Activated CD4-positive, CD25-positive, alpha-beta regulatory T cell treated with anti-CD3 and anti-CD28 coated beads, Interleukin-2, amount 50 U/mL, for 16 hours (primary cell): ENCODE data around the gene TULP3.
A peak's percentile ranks its signal among the peaks of the same experiment; 100 is the strongest.

Experiments used
- DNase-seq: peaks from one replicate; pipeline ENCODE4 v3.0.0-alpha.2; 2020; ENCODE audit warnings: low read depth, low spot score

The TULP3 gene

GRCh38 chr12:2877047-2877952 lies 13.4 kb upstream of the TULP3 start, which contains the start of the genes FOXM1 and RHNO1:
Gene FOXM1 (minus strand): TSS chr12:2877174. CDS start chr12:2874478, 2,696 bp downstream.
Gene RHNO1 (plus strand): TSS chr12:2877223. CDS start chr12:2885367, 8,144 bp downstream.
- DNase-seq: peak; percentile 83

GRCh38 chr12:2877953-2878732 lies 12.5 kb upstream of the TULP3 start:
- DNase-seq: no peak

GRCh38 chr12:2879853-2880252 lies 10.8 kb upstream of the TULP3 start:
- no peak for DNase-seq

GRCh38 chr12:2884810-2885209 lies 5.9 kb upstream of the TULP3 start:
- no peak for DNase-seq

GRCh38 chr12:2886768-2887450 lies 3.8 kb upstream of the TULP3 start:
- no peak for DNase-seq

GRCh38 chr12:2890001-2890387 lies 697 bp upstream of the TULP3 start:
- no peak for DNase-seq

GRCh38 chr12:2891240-2892053 lies 756 bp downstream of the TULP3 start:
- no peak for DNase-seq

GRCh38 chr12:2892246-2892645 lies 1.6 kb downstream of the TULP3 start:
- DNase-seq: no peak

GRCh38 chr12:2893007-2893406 lies 2.3 kb downstream of the TULP3 start:
- DNase-seq: no peak

- DNase-seq: no peak
These were observed 4.4 kb downstream of the TULP3 start for GRCh38 chr12:2895051-2895451.

GRCh38 chr12:2895511-2895910 lies 4.8 kb downstream of the TULP3 start:
- no peak for DNase-seq

GRCh38 chr12:2897418-2897817 lies 6.7 kb downstream of the TULP3 start:
- no peak for DNase-seq

- DNase-seq: no peak
These were observed 10.0 kb downstream of the TULP3 start for GRCh38 chr12:2900642-2901041.

- DNase-seq: no peak
These were observed 11.7 kb downstream of the TULP3 start for GRCh38 chr12:2902272-2902880.

- no peak for DNase-seq
These were observed 13.6 kb downstream of the TULP3 start for GRCh38 chr12:2904260-2904659.

GRCh38 chr12:2912216-2912575 lies 21.5 kb downstream of the TULP3 start:
- DNase-seq: no peak

GRCh38 chr12:2919249-2919648 lies 28.6 kb downstream of the TULP3 start:
- DNase-seq: no peak

- no peak for DNase-seq
These were observed 31.6 kb downstream of the TULP3 start for GRCh38 chr12:2922329-2922728.

GRCh38 chr12:2923057-2923456 lies 32.4 kb downstream of the TULP3 start:
- no peak for DNase-seq

GRCh38 chr12:2924019-2924418 lies 33.3 kb downstream of the TULP3 start:
- no peak for DNase-seq
